Neuronal stem cell (in vitro differentiated cells): Measurements from ENCODE around the gene RNASE11.
A peak's percentile ranks its signal among the peaks of the same experiment; 100 is the strongest.
"Not testable (repeated sequence)": the region's sequence is repeated elsewhere in the genome, so short reads cannot be mapped to it uniquely, and the experiment has no call there.

Source experiments
- DNase-seq: peaks from one replicate; pipeline ENCODE4 v3.0.0-alpha.2; 2013; ENCODE audit warnings: low spot score
- H2AFZ ChIP-seq: one replicate; pipeline ENCODE4 v1.6.1; 2013; ENCODE audit warnings: mild to moderate bottlenecking, low read length, inconsistent platforms
- H2AK5ac ChIP-seq: 2 replicates; pipeline ENCODE4 v1.6.1; 2013; ENCODE audit warnings: low read depth, mild to moderate bottlenecking, inconsistent platforms, low read length, moderate library complexity, mixed read lengths
- H2BK120ac ChIP-seq: 2 replicates; pipeline ENCODE4 v1.6.1; 2013; ENCODE audit warnings: low read depth, mild to moderate bottlenecking, inconsistent platforms, low read length, moderate library complexity, mixed read lengths
- H2BK12ac ChIP-seq: one replicate; pipeline ENCODE4 v1.6.1; 2013; ENCODE audit warnings: low read length, inconsistent platforms
- H2BK15ac ChIP-seq: 2 replicates; pipeline ENCODE4 v1.6.1; 2013; ENCODE audit warnings: mild to moderate bottlenecking, low read length, inconsistent platforms, mixed read lengths
- H2BK5ac ChIP-seq: one replicate; pipeline ENCODE4 v1.6.1; 2013; ENCODE audit warnings: inconsistent platforms, mild to moderate bottlenecking, low read length, moderate library complexity
- H3K14ac ChIP-seq: one replicate; pipeline ENCODE4 v1.6.1; 2013; ENCODE audit warnings: low read length, inconsistent platforms
- H3K18ac ChIP-seq: 2 replicates; pipeline ENCODE4 v1.6.1; 2013; ENCODE audit warnings: low read length, inconsistent platforms
- H3K23ac ChIP-seq: 2 replicates; pipeline ENCODE4 v1.6.1; 2013; ENCODE audit warnings: low read depth, mild to moderate bottlenecking, mixed read lengths, low read length, inconsistent platforms; ENCODE audit not compliant: poor library complexity
- H3K27ac ChIP-seq: replicated peaks from 3 replicates; pipeline ENCODE4 v1.5.1; 2013; ENCODE audit warnings: low read length, inconsistent platforms
- H3K27me3 ChIP-seq, 3 experiments: 2 replicates each; pipeline ENCODE4 v1.6.1; 2013; ENCODE audit warnings: low read length in 3 of 3, mild to moderate bottlenecking in 2 of 3, inconsistent platforms in 1 of 3, low read depth in 1 of 3, mixed read lengths in 1 of 3, moderate library complexity in 1 of 3; ENCODE audit not compliant: control insufficient read depth in 3 of 3, insufficient read depth in 3 of 3
- H3K36me3 ChIP-seq, 2 donors: replicated peaks in 1 of 2; 2 replicates each; pipeline ENCODE4 v1.6.1; 2013; ENCODE audit warnings: low read length in 2 of 2; ENCODE audit not compliant: control insufficient read depth in 2 of 2, insufficient read depth in 2 of 2
- H3K4ac ChIP-seq: 2 replicates; pipeline ENCODE4 v1.6.1; 2013; ENCODE audit warnings: inconsistent platforms, mild to moderate bottlenecking, low read length, moderate library complexity
- H3K4me1 ChIP-seq, 2 donors: 1 replicate in 1 of 2; 2 replicates in 1 of 2; pipeline ENCODE4 v1.6.1; 2013; ENCODE audit warnings: low read length in 2 of 2, low read depth in 1 of 2; ENCODE audit not compliant: control insufficient read depth in 2 of 2, insufficient read depth in 1 of 2
- H3K4me2 ChIP-seq: one replicate; pipeline ENCODE4 v1.6.1; 2013; ENCODE audit warnings: mild to moderate bottlenecking, low read length, inconsistent platforms; ENCODE audit not compliant: insufficient read depth, poor library complexity, severe bottlenecking
- H3K4me3 ChIP-seq, 2 donors: 2 replicates each; pipeline ENCODE4 v1.5.1; 2013; ENCODE audit warnings: low read length in 2 of 2, mild to moderate bottlenecking in 2 of 2, inconsistent platforms in 1 of 2, moderate library complexity in 1 of 2
- H3K79me1 ChIP-seq: one replicate; pipeline ENCODE4 v1.6.1; 2013; ENCODE audit warnings: low read depth, mild to moderate bottlenecking, inconsistent platforms, low read length, moderate library complexity
- H3K9ac ChIP-seq: one replicate; pipeline ENCODE4 v1.6.1; 2013; ENCODE audit warnings: mild to moderate bottlenecking, low read depth, low read length, inconsistent platforms; ENCODE audit not compliant: poor library complexity
- H3K9me3 ChIP-seq, 2 donors: replicated peaks in 1 of 2; 2 replicates each; pipeline versions ENCODE3 to v1.6.1; 2013; ENCODE audit warnings: low read length in 2 of 2, mild to moderate bottlenecking in 2 of 2, inconsistent platforms in 1 of 2, low read depth in 1 of 2, mixed read lengths in 1 of 2, moderate library complexity in 1 of 2; ENCODE audit not compliant: control insufficient read depth in 2 of 2, insufficient read depth in 1 of 2
- H4K8ac ChIP-seq: one replicate; pipeline ENCODE4 v1.6.1; 2013; ENCODE audit warnings: low read depth, mild to moderate bottlenecking, inconsistent platforms, low read length, moderate library complexity
- H4K91ac ChIP-seq: one replicate; pipeline ENCODE4 v1.6.1; 2013; ENCODE audit warnings: low read length, low read depth, mild to moderate bottlenecking, inconsistent platforms; ENCODE audit not compliant: poor library complexity
- WGBS, 2 donors: extraction: QIAGEN DNeasy Blood & Tissue Kit; methylation state at CpG; one replicate each; pipeline ENCODE4 v1.1.7; 2013; ENCODE audit warnings: missing lambda C conversion rate in 2 of 2, mixed read lengths in 1 of 2; ENCODE audit not compliant: insufficient read length in 2 of 2, insufficient replicate concordance in 1 of 2; ENCODE audit errors: extremely low coverage in 2 of 2; 5-methylcytosine and 5-hydroxymethylcytosine counted together

RNASE11 gene

DNA sequence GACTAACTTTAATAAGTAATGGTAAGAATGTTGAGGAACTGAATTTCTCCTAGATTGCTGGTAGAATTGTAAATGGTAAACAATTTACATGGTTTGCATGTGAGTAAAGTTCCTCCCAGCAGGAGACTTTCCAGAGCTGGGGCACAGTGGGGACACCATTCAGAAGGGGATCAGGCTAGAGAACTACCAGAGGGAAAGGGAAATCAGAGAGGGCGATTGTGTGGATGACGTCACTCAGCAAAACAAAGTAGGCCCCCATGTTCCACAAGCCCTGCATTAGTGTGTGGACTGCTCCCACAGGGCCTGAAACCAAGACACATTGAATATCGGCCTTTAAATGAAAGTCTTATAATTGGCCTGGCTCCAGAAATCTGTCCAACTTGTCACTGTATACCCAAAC, 9.5 kb downstream of the RNASE11 start:
- Histone ChIP-seq H3K9ac (no peak overlapping the region), H3K9me3 (no peaks in the 10 kb centered on the region), H3K4me1 (peaks cover 0 to 12% of the 10 kb centered on the region in 2 donors), H2BK120ac (no peak overlapping the region), H2BK15ac (no peak overlapping the region), H3K4me2 (no peak overlapping the region), H3K27ac (no peak overlapping the region), H3K4me3 (no peak overlapping the region), H2BK12ac (no peak overlapping the region), H3K36me3 (no peaks in the 10 kb centered on the region), H3K27me3 (peaks cover 0 to 10% (median 0%) of the 10 kb centered on the region in 3 experiments), H3K4ac (no peak overlapping the region), H3K14ac (no peak overlapping the region), H4K91ac (no peak overlapping the region), H3K23ac (no peak overlapping the region), H2AK5ac (no peak overlapping the region), H4K8ac (no peak overlapping the region), H2AFZ (no peak overlapping the region), H2BK5ac (no peak overlapping the region), H3K79me1 (no peaks in the 10 kb centered on the region), H3K18ac (no peak overlapping the region)
- WGBS, 2 donors = no CpG with 5 or more reads among the region's 3 CpGs
- DNase-seq = peak; percentile 35

DNA sequence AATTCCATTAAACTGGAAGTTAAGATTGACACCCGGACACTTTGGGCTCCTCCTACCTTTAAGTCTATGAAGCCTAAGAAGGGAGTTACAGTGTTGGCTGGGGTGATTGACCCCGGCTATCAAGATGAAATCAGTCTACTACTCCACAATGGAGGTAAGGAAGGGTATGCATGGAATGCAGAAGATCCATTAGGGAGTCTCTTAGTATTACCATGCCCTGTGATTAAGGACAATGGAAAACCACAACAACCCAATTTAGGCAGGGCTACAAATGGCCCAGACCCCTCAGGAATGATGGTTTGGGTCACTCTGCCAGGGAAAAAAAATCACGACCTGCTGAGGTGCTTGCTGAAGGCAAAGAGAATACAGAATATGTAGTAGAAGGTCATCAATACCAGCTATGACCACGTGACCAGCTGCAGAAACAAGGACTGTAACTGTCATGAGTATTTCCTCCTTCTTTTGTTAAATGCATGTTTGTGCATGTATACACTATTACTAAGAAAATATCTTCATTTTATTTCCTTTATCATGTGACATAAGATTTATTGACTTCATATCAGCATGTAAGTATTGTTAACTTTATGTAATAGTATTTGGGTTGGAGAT, 15.3 kb downstream of the RNASE11 start:
- H3K18ac ChIP-seq, H4K91ac ChIP-seq, H3K4ac ChIP-seq, H3K9ac ChIP-seq, H2BK120ac ChIP-seq, H2AK5ac ChIP-seq, H2BK12ac ChIP-seq, H3K23ac ChIP-seq, H2BK5ac ChIP-seq, H2BK15ac ChIP-seq, H4K8ac ChIP-seq, H3K4me2 ChIP-seq, H3K36me3 ChIP-seq, H3K9me3 ChIP-seq, DNase-seq, H3K27me3 ChIP-seq, H3K14ac ChIP-seq, H3K79me1 ChIP-seq, H2AFZ ChIP-seq, H3K4me1 ChIP-seq, H3K4me3 ChIP-seq, H3K27ac ChIP-seq: not testable (repeated sequence)
- no CpG with 5 or more reads among the region's 4 CpGs for WGBS, 2 donors

DNA sequence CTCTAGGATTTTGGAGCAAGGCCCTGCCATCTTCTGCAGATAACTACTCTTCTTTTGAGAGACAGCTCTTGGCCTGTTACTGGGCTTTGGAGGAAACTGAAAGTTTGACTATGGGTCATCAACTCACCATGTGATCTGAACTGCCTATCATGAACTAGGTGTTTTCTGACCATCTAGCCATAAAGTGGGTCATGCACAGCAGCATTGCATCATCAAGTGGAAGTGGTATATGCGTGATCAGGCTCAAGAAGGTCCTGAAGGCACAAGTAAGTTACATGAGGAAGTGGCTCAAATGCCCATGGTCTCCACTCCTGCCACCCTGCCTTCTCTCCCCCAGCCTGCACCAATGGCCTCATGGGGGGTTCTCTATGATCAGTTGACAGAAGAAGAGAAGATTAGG, 17.1 kb downstream of the RNASE11 start:
- H4K91ac ChIP-seq, H3K9ac ChIP-seq, H2BK15ac ChIP-seq, H4K8ac ChIP-seq, H3K18ac ChIP-seq, H3K4me3 ChIP-seq, H2BK120ac ChIP-seq, H2BK12ac ChIP-seq, H3K27ac ChIP-seq, DNase-seq, H3K14ac ChIP-seq, H3K27me3 ChIP-seq, H3K4me1 ChIP-seq, H3K36me3 ChIP-seq, H3K4me2 ChIP-seq, H2AK5ac ChIP-seq, H3K9me3 ChIP-seq, H3K4ac ChIP-seq, H2AFZ ChIP-seq, H3K79me1 ChIP-seq, H3K23ac ChIP-seq, H2BK5ac ChIP-seq: not testable (repeated sequence)
- whole genome bisulfite sequencing, 2 donors = no CpG with 5 or more reads among the region's 1 CpG

DNA sequence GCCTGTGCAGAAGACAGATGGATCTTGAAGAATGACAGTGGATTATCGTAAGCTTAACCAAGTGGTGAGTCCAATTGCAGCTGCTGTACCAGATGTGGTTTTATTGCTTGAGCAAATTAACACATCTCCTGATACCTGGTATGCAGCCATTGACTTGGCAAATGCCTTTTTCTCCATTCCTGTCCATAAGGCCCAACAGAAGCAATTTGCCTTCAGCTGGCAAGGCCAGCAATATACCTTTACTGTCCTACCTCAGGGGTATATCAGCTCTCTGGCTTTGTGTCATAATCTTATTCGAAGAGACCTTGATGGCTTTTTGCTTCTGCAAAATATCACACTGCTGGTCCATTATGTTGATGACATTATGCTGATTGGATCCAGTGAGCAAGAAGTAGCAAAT, 17.9 kb downstream of the RNASE11 start:
- not testable (repeated sequence) for H3K9me3 ChIP-seq, H3K4me2 ChIP-seq, H4K91ac ChIP-seq, H3K79me1 ChIP-seq, H4K8ac ChIP-seq, H3K27me3 ChIP-seq, H3K14ac ChIP-seq, H3K9ac ChIP-seq, H3K4me1 ChIP-seq, H3K23ac ChIP-seq, H3K4ac ChIP-seq, H3K18ac ChIP-seq, H2BK120ac ChIP-seq, H2BK5ac ChIP-seq, H2AK5ac ChIP-seq, H3K4me3 ChIP-seq, H2BK12ac ChIP-seq, H2AFZ ChIP-seq, DNase-seq, H3K36me3 ChIP-seq, H3K27ac ChIP-seq, H2BK15ac ChIP-seq
- WGBS, 2 donors = no CpG with 5 or more reads among the region's 2 CpGs
